Astrocyte (in vitro differentiated cells and primary cell): Measurements from ENCODE around the gene CHGA.

ENCODE experiments used
- CTCF ChIP-seq: IDR thresholded peaks from 2 replicates; pipeline ENCODE4 v1.5.1; 2011; ENCODE audit warnings: low read depth, mild to moderate bottlenecking, inconsistent platforms, low read length, moderate library complexity; ENCODE audit not compliant: insufficient read depth
- EZH2 ChIP-seq: IDR thresholded peaks from 2 replicates; pipeline ENCODE4 v1.6.1; 2012; ENCODE audit warnings: mild to moderate bottlenecking, low read length, inconsistent platforms; ENCODE audit not compliant: insufficient read depth

- TF ChIP-seq CTCF, result no peak
- no peak for TF ChIP-seq EZH2
Observed at GRCh38 chr14:92888896-92889295, 34.1 kb upstream of the CHGA start.
